SU-DHL-6 (cell line): Measurements from ENCODE around the gene PRR5.

ENCODE experiments used
- H2AFZ ChIP-seq: fragments of 200-600 bp; sonication (generic); 2 replicates; pipeline ENCODE4 v1.6.1; 2014; ENCODE audit warnings: low read depth, mild to moderate bottlenecking, moderate library complexity, mixed read lengths, antibody characterized with exemption, low read length; ENCODE audit not compliant: severe bottlenecking
- H3F3A ChIP-seq: fragments of 200-600 bp; shearing (Covaris generic); 2 replicates; pipeline ENCODE4 v1.6.0; 2016; ENCODE audit warnings: antibody characterized with exemption, mild to moderate bottlenecking; ENCODE audit not compliant: insufficient read depth
- H3K27ac ChIP-seq: fragments of 200-600 bp; sonication (generic); 2 replicates; pipeline ENCODE4 v1.5.1; 2016; ENCODE audit warnings: low read depth, mild to moderate bottlenecking, low read length, moderate library complexity, mixed read lengths
- H3K27me3 ChIP-seq: fragments of 200-600 bp; sonication (generic), shearing (Covaris generic); 2 replicates; pipeline ENCODE4 v1.6.0; 2014; ENCODE audit warnings: mild to moderate bottlenecking, low read length
- H3K36me3 ChIP-seq: fragments of 200-600 bp; sonication (generic); 2 replicates; pipeline ENCODE4 v1.6.1; 2014; ENCODE audit warnings: mild to moderate bottlenecking, low read length, mixed read lengths
- H3K4me2 ChIP-seq: fragments of 300-600, 200-600 bp; shearing (Covaris generic), sonication (generic); 2 replicates; pipeline ENCODE4 v1.6.0; 2014; ENCODE audit warnings: low read length, low read depth, mild to moderate bottlenecking; ENCODE audit not compliant: poor library complexity, severe bottlenecking
- H3K4me3 ChIP-seq: fragments of 200-600 bp; sonication (generic); 2 replicates; pipeline ENCODE4 v1.5.1; 2014; ENCODE audit warnings: antibody characterized with exemption, low read length, mild to moderate bottlenecking, mixed read lengths; ENCODE audit not compliant: insufficient read depth, poor library complexity, severe bottlenecking
- H3K79me2 ChIP-seq: fragments of 200-600 bp; sonication (generic); 2 replicates; pipeline ENCODE4 v1.6.1; 2014; ENCODE audit warnings: mild to moderate bottlenecking, low read length, moderate library complexity; ENCODE audit not compliant: insufficient read depth
- H3K9ac ChIP-seq: fragments of 200-600 bp; sonication (generic); 2 replicates; pipeline ENCODE4 v1.7.0; 2014; ENCODE audit warnings: mild to moderate bottlenecking, low read length
- H3K9me2 ChIP-seq: fragments of 200-600 bp; sonication (generic); replicated peaks from 2 replicates; pipeline ENCODE4 v1.6.1; 2014; ENCODE audit warnings: low read length; ENCODE audit not compliant: insufficient read depth
- H3K9me3 ChIP-seq: fragments of 200-600 bp; sonication (generic); 2 replicates; pipeline ENCODE4 v1.6.1; 2014; ENCODE audit warnings: low read length, mixed read lengths; ENCODE audit not compliant: insufficient read depth
- H4K20me1 ChIP-seq: fragments of 200-600 bp; sonication (generic); 2 replicates; pipeline ENCODE4 v1.6.1; 2014; ENCODE audit warnings: low read depth, mild to moderate bottlenecking, antibody characterized with exemption, low read length, moderate library complexity, mixed read lengths
- EZH2phosphoT487 ChIP-seq: fragments of 200-600 bp; sonication (generic), shearing (Covaris generic); conservative IDR thresholded peaks from 2 replicates; pipeline ENCODE4 v1.6.1; 2018; ENCODE audit warnings: mild to moderate bottlenecking, antibody characterized with exemption, low read length, moderate library complexity, mixed read lengths
- TF ChIP-seq, protein P1 (sequence below): fragments of 200-600 bp; sonication (generic); IDR thresholded peaks from one replicate; pipeline ENCODE4 v1.5.1; 2017; ENCODE audit warnings: antibody characterized with exemption, mild to moderate bottlenecking, low read length, moderate library complexity; ENCODE audit not compliant: insufficient read depth, poor library complexity, severe bottlenecking

PRR5 gene

DNA sequence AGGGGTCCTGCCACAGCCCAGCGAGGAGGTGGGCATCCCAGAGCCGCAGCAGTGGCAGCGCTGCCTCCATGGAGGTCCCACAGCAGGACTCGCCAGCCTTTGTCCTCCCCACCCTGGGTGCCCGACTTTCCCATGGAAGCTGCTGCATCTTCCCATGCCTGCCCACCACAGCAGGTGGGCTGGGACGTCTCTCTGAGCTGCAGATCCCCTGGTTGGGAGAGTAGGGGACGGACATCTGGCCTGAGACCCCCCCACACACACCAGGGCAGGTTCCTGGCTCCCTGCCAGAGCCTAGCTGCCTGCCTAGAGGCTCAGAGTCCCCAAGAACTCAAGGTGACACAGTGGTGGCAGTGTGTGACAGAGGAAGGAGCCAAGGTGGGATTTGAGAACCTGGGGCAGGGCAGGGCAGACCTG is 21.5 kb upstream of the PRR5 start:
- no peaks in the 10 kb centered on the region for H3K9me2 ChIP-seq
- H3K79me2 ChIP-seq = no peaks in the 10 kb centered on the region
- no peaks in the 10 kb centered on the region for H3K27me3 ChIP-seq
- TF ChIP-seq, protein P1, sequence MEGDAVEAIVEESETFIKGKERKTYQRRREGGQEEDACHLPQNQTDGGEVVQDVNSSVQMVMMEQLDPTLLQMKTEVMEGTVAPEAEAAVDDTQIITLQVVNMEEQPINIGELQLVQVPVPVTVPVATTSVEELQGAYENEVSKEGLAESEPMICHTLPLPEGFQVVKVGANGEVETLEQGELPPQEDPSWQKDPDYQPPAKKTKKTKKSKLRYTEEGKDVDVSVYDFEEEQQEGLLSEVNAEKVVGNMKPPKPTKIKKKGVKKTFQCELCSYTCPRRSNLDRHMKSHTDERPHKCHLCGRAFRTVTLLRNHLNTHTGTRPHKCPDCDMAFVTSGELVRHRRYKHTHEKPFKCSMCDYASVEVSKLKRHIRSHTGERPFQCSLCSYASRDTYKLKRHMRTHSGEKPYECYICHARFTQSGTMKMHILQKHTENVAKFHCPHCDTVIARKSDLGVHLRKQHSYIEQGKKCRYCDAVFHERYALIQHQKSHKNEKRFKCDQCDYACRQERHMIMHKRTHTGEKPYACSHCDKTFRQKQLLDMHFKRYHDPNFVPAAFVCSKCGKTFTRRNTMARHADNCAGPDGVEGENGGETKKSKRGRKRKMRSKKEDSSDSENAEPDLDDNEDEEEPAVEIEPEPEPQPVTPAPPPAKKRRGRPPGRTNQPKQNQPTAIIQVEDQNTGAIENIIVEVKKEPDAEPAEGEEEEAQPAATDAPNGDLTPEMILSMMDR = no peak
- TF ChIP-seq EZH2phosphoT487 = no peak
- H4K20me1 ChIP-seq = no peaks in the 10 kb centered on the region
- no peak overlapping the region for H2AFZ ChIP-seq
- H3F3A ChIP-seq = no peaks in the 10 kb centered on the region
- H3K4me2 ChIP-seq = no peak overlapping the region
- H3K9me3 ChIP-seq = no peaks in the 10 kb centered on the region
- H3K9ac ChIP-seq = no peak overlapping the region
- no peaks in the 10 kb centered on the region for H3K36me3 ChIP-seq
- no peak overlapping the region for H3K27ac ChIP-seq
- no peak overlapping the region for H3K4me3 ChIP-seq

DNA sequence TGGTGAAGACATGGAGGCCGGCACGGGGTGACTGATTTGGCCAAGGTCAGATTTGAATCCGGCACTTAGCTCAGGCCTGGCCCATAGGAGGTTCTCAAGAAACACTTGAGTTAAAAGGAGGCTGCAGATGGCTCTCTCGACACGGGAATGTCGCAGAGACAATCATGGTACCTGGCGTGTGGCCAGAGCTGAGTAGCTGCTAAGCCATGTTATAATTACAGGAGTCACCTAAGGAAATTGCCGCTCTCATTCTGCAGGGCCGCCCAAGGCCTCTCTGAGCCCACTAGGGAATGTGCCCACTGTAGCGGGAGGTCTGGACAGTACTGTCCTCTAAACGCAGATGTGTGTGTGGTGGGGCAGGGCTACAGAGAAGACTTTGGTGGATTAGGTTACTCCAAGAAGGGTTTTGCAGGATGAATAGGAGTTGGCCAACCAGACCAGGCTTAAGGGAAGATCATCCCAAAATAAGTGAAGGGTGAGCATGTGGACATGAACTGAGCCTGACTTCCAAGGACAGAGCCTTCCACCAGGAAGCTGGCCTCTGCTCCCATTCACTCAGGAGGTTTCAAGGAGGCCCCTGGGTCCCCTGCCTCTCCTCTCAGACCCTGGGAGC is 19.3 kb upstream of the PRR5 start:
- no peaks in the 10 kb centered on the region for H3K27me3 ChIP-seq
- H3K79me2 ChIP-seq = no peaks in the 10 kb centered on the region
- no peaks in the 10 kb centered on the region for H3K9me3 ChIP-seq
- TF ChIP-seq, protein P1 = no peak
- no peak for TF ChIP-seq EZH2phosphoT487
- H3K27ac ChIP-seq = no peak overlapping the region
- H3K4me3 ChIP-seq = no peak overlapping the region
- H3K4me2 ChIP-seq = no peak overlapping the region
- no peak overlapping the region for H3K9ac ChIP-seq
- H3K36me3 ChIP-seq = no peaks in the 10 kb centered on the region
- H2AFZ ChIP-seq = no peak overlapping the region
- no peaks in the 10 kb centered on the region for H3F3A ChIP-seq
- no peaks in the 10 kb centered on the region for H3K9me2 ChIP-seq
- no peaks in the 10 kb centered on the region for H4K20me1 ChIP-seq

DNA sequence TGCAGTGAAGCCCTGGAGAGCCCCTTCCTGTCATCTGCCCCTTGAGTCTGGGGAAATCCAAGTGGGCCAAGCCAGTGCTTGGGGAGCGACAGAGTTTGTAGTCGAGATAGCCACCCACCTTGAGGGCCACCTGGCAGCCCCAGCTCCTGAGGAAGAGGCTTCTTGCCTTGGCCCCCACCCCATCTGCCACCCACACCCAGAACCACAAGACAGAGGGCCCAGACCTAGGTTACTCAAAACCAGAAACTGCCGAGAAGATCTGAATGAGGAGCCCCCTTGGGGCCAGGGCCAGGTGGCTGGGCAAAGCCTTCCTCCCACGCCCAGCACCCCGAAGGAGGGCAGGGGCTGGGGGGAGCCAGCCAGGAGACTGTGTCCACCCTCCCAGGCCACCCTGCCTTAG is 18.8 kb upstream of the PRR5 start:
- H3K4me2 ChIP-seq = no peak overlapping the region
- no peak overlapping the region for H3K9ac ChIP-seq
- TF ChIP-seq, protein P1 = no peak
- no peak for TF ChIP-seq EZH2phosphoT487
- no peaks in the 10 kb centered on the region for H3K27me3 ChIP-seq
- no peaks in the 10 kb centered on the region for H3K9me2 ChIP-seq
- H3F3A ChIP-seq = no peaks in the 10 kb centered on the region
- no peak overlapping the region for H2AFZ ChIP-seq
- H3K79me2 ChIP-seq = no peaks in the 10 kb centered on the region
- no peaks in the 10 kb centered on the region for H4K20me1 ChIP-seq
- no peaks in the 10 kb centered on the region for H3K36me3 ChIP-seq
- H3K27ac ChIP-seq = no peak overlapping the region
- H3K9me3 ChIP-seq = no peaks in the 10 kb centered on the region
- H3K4me3 ChIP-seq = no peak overlapping the region
